Glutamatergic neuron (in vitro differentiated cells): ENCODE data around the gene KANK3. TPM values are rescaled to one million over a fixed set of nuclear protein-coding genes. Genes with fewer than 3 reads are reported as not detected.
"Not testable (repeated sequence)": the region's sequence is repeated elsewhere in the genome, so short reads cannot be mapped to it uniquely, and the experiment has no call there.

ENCODE experiments used
- DNase-seq: peaks from one replicate; pipeline ENCODE4 v3.0.0; 2022
- H3K27ac Mint-ChIP-seq: one replicate; pipeline ENCODE4 v1.8.0; 2020; ENCODE audit warnings: mild to moderate bottlenecking, mixed read lengths, inconsistent platforms; ENCODE audit not compliant: unreplicated experiment
- H3K27me3 Mint-ChIP-seq: one replicate; pipeline ENCODE4 v1.8.0; 2020; ENCODE audit warnings: mild to moderate bottlenecking, moderate library complexity, mixed read lengths, inconsistent platforms; ENCODE audit not compliant: unreplicated experiment
- H3K36me3 Mint-ChIP-seq: one replicate; pipeline ENCODE4 v1.8.0; 2020; ENCODE audit warnings: mild to moderate bottlenecking, mixed read lengths, inconsistent platforms; ENCODE audit not compliant: unreplicated experiment
- H3K4me1 Mint-ChIP-seq: one replicate; pipeline ENCODE4 v1.8.0; 2020; ENCODE audit warnings: mild to moderate bottlenecking, low read depth, mixed read lengths, inconsistent platforms; ENCODE audit not compliant: unreplicated experiment
- H3K4me3 Mint-ChIP-seq: one replicate; pipeline ENCODE4 v1.8.0; 2020; ENCODE audit warnings: mild to moderate bottlenecking, mixed read lengths, inconsistent platforms; ENCODE audit not compliant: unreplicated experiment
- H3K9me3 Mint-ChIP-seq: one replicate; pipeline ENCODE4 v1.8.0; 2020; ENCODE audit warnings: mild to moderate bottlenecking, moderate library complexity, mixed read lengths, inconsistent platforms; ENCODE audit not compliant: unreplicated experiment
- CTCF ChIP-seq: fragments of 200-600 bp; sonication (generic); IDR thresholded peaks from one replicate; pipeline ENCODE4 v1.5.0; 2021; ENCODE audit not compliant: partially characterized antibody, unreplicated experiment
- total RNA-seq: library from RNA; stranded (reverse); fragmentation: NEBNext Ultra II Directional; extraction: Animal tissue kit (Norgen Biotek cat#: 25700); gene quantifications from one replicate; pipeline ENCODE4 v1.2.1, GENCODE V29; 2021; ENCODE audit not compliant: unreplicated experiment

KANK3 gene
- total RNA-seq, 1 donor from 2014 or later = 8.9 TPM

- H3K27ac Mint-ChIP-seq = no peak overlapping the region
- no peak overlapping the region for H3K4me3 Mint-ChIP-seq
- peaks cover 2% of the 10 kb centered on the region for H3K4me1 Mint-ChIP-seq
- DNase-seq = no peak
- no peaks in the 10 kb centered on the region for H3K36me3 Mint-ChIP-seq
- TF ChIP-seq CTCF = no peak
- H3K9me3 Mint-ChIP-seq = no peaks in the 10 kb centered on the region
- H3K27me3 Mint-ChIP-seq = peaks cover 4% of the 10 kb centered on the region
These were observed 14.0 kb upstream of the KANK3 start for GRCh38 chr19:8357007-8357521.

- Mint-ChIP-seq H3K4me1 (no peaks in the 10 kb centered on the region), H3K27me3 (peaks cover 6% of the 10 kb centered on the region), H3K36me3 (no peaks in the 10 kb centered on the region), H3K27ac (no peak overlapping the region), H3K9me3 (no peaks in the 10 kb centered on the region), H3K4me3 (no peak overlapping the region)
- no peak for TF ChIP-seq CTCF
- no peak for DNase-seq
These were observed 12.8 kb upstream of the KANK3 start for GRCh38 chr19:8355631-8356402.

GRCh38 chr19:8352845-8353244 lies 9.8 kb upstream of the KANK3 start:
- H3K4me3 Mint-ChIP-seq, H3K36me3 Mint-ChIP-seq, H3K27me3 Mint-ChIP-seq, H3K9me3 Mint-ChIP-seq, H3K27ac Mint-ChIP-seq, DNase-seq, H3K4me1 Mint-ChIP-seq: not testable (repeated sequence)

DNA sequence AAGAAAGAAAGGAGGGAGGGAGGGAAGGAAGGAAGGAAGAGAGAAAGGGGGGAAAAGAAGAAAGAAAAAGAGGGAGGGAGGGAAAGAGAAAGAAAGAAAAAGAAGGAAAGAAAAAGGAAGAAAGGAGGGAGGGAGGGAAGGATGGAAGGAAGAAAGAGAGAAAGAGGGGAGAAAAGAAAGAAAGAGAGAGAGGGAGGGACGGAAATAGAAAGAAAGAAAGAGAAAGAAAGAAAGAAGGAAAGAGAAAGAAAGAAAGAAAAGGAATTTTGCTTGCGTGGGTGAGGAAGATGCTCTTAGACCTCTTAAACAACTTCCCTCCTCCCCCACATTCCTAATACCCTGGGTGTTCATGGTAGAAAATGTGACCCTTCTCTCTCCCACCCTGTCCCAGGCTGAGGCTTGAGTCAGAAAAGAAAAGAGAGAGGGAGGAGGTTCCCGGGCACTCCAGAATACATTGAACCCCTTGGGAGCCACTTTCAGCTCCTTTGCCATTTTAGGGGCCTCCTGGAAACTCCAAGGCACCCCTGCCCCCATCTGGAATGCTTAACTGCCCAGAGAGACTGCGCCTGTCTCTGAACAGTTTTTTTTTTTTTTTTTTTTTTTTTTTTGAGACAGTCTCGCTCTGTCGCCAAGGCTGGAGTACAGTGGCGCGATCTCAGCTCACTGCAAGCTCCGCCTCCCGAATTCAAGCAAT lies 9.2 kb upstream of the KANK3 start:
- H3K36me3 Mint-ChIP-seq = no peaks in the 10 kb centered on the region
- no peak for TF ChIP-seq CTCF
- H3K27ac Mint-ChIP-seq = no peak overlapping the region
- peak overlapping the region; percentile 30 for H3K4me3 Mint-ChIP-seq
- H3K27me3 Mint-ChIP-seq = peaks cover 7% of the 10 kb centered on the region
- no peak for DNase-seq
- no peaks in the 10 kb centered on the region for H3K9me3 Mint-ChIP-seq
- H3K4me1 Mint-ChIP-seq = peaks cover 2% of the 10 kb centered on the region

- H3K4me3 Mint-ChIP-seq, H3K27me3 Mint-ChIP-seq, DNase-seq, H3K27ac Mint-ChIP-seq, H3K4me1 Mint-ChIP-seq, H3K9me3 Mint-ChIP-seq, H3K36me3 Mint-ChIP-seq: not testable (repeated sequence)
These were observed 6.7 kb upstream of the KANK3 start for GRCh38 chr19:8349629-8350372.
